ENCODE data around the gene FXYD5.

FXYD5 gene

DNA sequence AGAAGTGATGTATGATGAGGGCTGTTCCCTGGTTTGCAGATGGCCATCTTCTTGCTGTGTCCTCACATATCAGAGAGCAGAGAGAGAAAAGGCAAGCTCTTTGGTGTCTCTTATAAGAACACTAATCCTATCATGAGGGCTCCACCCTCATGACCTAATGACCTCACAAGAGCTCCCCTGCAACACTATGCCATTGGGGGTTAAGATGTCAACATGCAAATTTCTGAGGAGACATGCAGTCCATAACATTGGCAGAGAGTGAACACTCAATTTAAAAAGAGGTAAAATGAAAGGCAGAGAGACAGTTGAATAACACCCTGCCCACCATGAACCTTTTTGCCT, 63.1 kb downstream of the FXYD5 start:
- no peak overlapping the region for H3K4me3 ChIP-seq (ENCODE audit: low read length, poor library complexity, severe bottlenecking)

DNA sequence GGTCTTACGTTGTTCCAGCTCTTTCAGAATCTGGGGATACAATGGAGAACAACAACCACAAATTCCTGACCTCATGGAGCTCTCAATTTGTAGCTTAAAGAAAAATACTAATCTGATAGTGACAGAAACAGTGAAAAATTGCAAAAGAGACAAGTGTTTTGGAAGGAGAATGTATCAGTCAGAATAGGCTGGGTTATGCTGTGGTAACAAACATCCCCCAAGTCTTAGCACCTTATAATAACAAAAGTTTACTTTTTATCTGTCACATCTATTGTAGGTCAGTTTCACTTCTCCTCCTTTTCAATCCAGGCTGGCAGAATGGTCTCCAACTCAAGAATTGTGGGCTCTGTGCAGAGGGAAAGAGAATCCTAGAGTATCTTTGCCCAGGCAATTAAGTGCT, 64.5 kb downstream of the FXYD5 start:
- no peaks in the 10 kb centered on the region for H3K27me3 ChIP-seq (ENCODE audit: insufficient read depth, low read length, poor library complexity, severe bottlenecking)
- no peak overlapping the region for H3K9ac ChIP-seq (ENCODE audit: low read depth, low read length, poor library complexity, severe bottlenecking)
- H3F3A ChIP-seq (ENCODE audit: low read depth) = no peaks in the 10 kb centered on the region
- H4K20me1 ChIP-seq (ENCODE audit: insufficient read depth, low read length, poor library complexity, severe bottlenecking) = no peaks in the 10 kb centered on the region
- peaks cover 9% of the 10 kb centered on the region for H3K4me1 ChIP-seq (ENCODE audit: insufficient read depth, low read length, poor library complexity, severe bottlenecking)
- no peak overlapping the region for H2AFZ ChIP-seq (ENCODE audit: low read length)
- H3K9me2 ChIP-seq (replicated peaks; ENCODE audit: low read depth, low read length) = no peaks in the 10 kb centered on the region
- no peak overlapping the region for H3K4me3 ChIP-seq (ENCODE audit: low read length, poor library complexity, severe bottlenecking)
- no peaks in the 10 kb centered on the region for H3K9me3 ChIP-seq (ENCODE audit: insufficient read depth, low read depth, low read length)
- H3K4me2 ChIP-seq (ENCODE audit: low read depth, low read length, poor library complexity, severe bottlenecking) = no peak overlapping the region
- no peaks in the 10 kb centered on the region for H3K79me2 ChIP-seq (ENCODE audit: insufficient read depth, low read length)
- no peak for TF ChIP-seq EZH2phosphoT487 (IDR thresholded peaks at IDR 0.05; ENCODE audit: borderline replicate concordance)
- TF ChIP-seq, protein P1, sequence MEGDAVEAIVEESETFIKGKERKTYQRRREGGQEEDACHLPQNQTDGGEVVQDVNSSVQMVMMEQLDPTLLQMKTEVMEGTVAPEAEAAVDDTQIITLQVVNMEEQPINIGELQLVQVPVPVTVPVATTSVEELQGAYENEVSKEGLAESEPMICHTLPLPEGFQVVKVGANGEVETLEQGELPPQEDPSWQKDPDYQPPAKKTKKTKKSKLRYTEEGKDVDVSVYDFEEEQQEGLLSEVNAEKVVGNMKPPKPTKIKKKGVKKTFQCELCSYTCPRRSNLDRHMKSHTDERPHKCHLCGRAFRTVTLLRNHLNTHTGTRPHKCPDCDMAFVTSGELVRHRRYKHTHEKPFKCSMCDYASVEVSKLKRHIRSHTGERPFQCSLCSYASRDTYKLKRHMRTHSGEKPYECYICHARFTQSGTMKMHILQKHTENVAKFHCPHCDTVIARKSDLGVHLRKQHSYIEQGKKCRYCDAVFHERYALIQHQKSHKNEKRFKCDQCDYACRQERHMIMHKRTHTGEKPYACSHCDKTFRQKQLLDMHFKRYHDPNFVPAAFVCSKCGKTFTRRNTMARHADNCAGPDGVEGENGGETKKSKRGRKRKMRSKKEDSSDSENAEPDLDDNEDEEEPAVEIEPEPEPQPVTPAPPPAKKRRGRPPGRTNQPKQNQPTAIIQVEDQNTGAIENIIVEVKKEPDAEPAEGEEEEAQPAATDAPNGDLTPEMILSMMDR (conservative IDR thresholded peaks at IDR 0.05; ENCODE audit: low read length) = no peak
- no peaks in the 10 kb centered on the region for H3K36me3 ChIP-seq (ENCODE audit: insufficient read depth, low read length)

More for the DNA sequence above, 63.1 kb downstream of the FXYD5 start:
- Histone ChIP-seq H3K27me3 (ENCODE audit: insufficient read depth, low read length, poor library complexity, severe bottlenecking) (no peaks in the 10 kb centered on the region), H3K4me1 (ENCODE audit: insufficient read depth, low read length, poor library complexity, severe bottlenecking) (peaks cover 13% of the 10 kb centered on the region), H2AFZ (ENCODE audit: low read length) (no peak overlapping the region), H3K9ac (ENCODE audit: low read depth, low read length, poor library complexity, severe bottlenecking) (no peak overlapping the region), H3K79me2 (ENCODE audit: insufficient read depth, low read length) (no peaks in the 10 kb centered on the region), H3K4me2 (ENCODE audit: low read depth, low read length, poor library complexity, severe bottlenecking) (no peak overlapping the region), H3K9me3 (ENCODE audit: insufficient read depth, low read depth, low read length) (no peaks in the 10 kb centered on the region), H3F3A (ENCODE audit: low read depth) (peaks cover 3% of the 10 kb centered on the region; the same call in 1 of the 2 replicates), H3K9me2 (replicated peaks; ENCODE audit: low read depth, low read length) (no peaks in the 10 kb centered on the region), H3K36me3 (ENCODE audit: insufficient read depth, low read length) (no peaks in the 10 kb centered on the region), H4K20me1 (ENCODE audit: insufficient read depth, low read length, poor library complexity, severe bottlenecking) (no peaks in the 10 kb centered on the region)
- TF ChIP-seq EZH2phosphoT487 (IDR thresholded peaks at IDR 0.05; ENCODE audit: borderline replicate concordance) = no peak

All from Loucy (cell line).